22Rv1 (cell line): Measurements from ENCODE around the gene CNPY1.

Source experiments
- ZFX ChIP-seq: fragments of 450-650 bp; IDR thresholded peaks from 2 replicates; pipeline ENCODE4 v1.6.1; 2017; ENCODE audit warnings: antibody characterized with exemption, borderline replicate concordance
- TF ChIP-seq, protein P1 (sequence below): fragments of 450-650 bp; IDR thresholded peaks from 2 replicates; pipeline ENCODE4 v1.5.1; 2017; ENCODE audit warnings: mild to moderate bottlenecking

DNA sequence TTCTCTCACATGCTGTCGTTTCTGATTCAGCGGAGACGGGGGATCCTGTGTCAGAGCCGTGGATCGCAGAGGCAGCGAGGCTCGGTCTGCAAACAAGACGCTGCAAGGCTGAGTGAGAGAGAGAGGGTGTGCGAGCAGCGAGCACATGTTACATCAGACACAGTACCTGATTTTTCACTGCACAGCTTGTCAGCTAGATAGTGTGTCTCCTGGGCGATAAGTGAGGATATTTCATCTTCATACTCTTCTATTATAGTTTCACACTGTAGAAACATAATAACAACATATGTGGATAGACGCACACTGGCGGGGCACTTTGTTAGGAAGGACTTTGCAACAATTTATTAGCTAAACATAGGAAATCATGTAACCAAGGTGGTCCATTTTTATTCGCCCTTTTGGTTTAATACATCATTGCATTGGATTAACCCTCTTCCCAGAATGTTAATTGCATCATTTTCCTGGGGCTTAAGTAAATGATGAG lies 39.5 kb downstream of the CNPY1 start:
- TF ChIP-seq, protein P1, sequence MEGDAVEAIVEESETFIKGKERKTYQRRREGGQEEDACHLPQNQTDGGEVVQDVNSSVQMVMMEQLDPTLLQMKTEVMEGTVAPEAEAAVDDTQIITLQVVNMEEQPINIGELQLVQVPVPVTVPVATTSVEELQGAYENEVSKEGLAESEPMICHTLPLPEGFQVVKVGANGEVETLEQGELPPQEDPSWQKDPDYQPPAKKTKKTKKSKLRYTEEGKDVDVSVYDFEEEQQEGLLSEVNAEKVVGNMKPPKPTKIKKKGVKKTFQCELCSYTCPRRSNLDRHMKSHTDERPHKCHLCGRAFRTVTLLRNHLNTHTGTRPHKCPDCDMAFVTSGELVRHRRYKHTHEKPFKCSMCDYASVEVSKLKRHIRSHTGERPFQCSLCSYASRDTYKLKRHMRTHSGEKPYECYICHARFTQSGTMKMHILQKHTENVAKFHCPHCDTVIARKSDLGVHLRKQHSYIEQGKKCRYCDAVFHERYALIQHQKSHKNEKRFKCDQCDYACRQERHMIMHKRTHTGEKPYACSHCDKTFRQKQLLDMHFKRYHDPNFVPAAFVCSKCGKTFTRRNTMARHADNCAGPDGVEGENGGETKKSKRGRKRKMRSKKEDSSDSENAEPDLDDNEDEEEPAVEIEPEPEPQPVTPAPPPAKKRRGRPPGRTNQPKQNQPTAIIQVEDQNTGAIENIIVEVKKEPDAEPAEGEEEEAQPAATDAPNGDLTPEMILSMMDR: no peak
- TF ChIP-seq ZFX: no peak
